Activated CD4-positive, CD25-positive, alpha-beta regulatory T cell treated with anti-CD3 and anti-CD28 coated beads, Interleukin-2, amount 50 U/mL, for 24 hours (primary cell): ENCODE measurements around the gene RNF167.

Source experiments
- ATAC-seq, 2 donors: fragments of 150-1000 bp; cut with Tn5 transposase; one replicate each; pipeline ENCODE4 v1.10.0; 2021; ENCODE audit warnings: mild to moderate bottlenecking in 1 of 2, moderate library complexity in 1 of 2

Gene RNF167

DNA sequence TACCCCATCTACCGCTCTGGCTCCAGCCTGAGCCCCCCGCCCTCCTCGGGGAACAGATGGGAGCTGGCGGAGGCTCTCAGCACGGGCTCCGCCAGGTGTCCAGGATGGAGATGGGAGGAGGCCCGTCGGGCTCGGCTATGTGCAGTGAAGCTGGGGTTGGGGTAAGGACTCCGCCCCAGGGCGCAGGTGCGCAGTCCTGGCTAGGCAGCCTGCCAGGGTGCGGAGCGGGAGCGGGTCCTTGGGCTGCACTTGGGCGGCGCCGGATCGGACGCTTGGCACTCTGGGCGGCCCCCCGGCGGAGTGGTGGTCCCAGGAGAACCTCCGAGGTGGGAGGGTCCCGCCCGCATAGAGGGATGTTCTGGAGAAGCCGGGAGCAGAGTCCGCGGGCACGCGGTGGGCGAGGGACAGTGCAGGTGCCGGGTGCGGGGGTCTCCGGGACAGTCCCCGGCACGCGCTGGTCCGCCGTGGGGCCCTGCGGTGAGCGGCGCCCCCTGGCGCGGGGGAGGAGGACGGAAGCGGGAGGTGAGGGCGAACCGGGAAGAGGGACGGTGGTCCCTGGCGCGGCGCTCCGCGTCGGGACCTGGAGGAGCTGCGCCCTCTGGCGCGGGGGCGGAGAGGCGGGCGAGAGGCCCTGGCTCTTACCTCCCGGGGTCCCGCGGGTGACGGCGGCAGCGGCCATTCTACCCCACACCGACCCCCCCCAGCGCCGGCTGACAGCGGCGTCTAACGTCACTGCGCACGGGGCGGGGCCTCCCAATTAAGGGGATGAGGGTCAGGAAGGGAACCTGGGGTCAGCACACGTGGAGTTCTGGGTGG is 47.1 kb downstream of the RNF167 start, which contains the start of gene CAMTA2:
CAMTA2 (minus strand) TSS at position 725 of the 816 bp plus-strand sequence. CDS start 1,453 bp downstream, outside the sequence.
- ATAC-seq, result peak; percentile 93 to 94

GRCh38 chr17:4987767-4988567 is 47.9 kb downstream of the RNF167 start:
- peak in 1 of 2 donors; percentile 8 for ATAC-seq

DNA sequence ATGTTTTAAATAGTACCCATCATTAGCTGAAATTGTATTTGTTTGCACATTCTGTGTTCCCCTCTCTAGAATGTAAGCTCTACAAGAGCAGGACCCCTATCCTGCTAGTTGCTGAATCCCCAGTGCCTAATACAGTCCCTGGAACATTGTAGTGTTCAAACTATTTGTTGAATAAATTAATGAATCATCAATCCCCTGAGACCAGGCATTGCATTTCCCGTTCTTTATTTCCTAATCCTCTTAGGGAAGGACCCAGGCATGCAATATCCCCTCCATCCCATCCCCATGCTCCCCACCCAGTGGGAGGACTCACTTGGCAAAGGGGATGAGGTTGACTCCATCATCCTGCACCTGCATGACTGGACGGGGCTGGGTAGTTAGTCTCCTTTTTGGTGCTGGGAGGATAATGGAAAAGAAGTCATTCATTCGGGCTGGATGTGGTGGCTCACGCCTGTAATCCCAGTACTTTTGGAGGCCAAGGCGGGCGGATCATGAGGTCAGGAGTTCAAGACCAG is 54.1 kb downstream of the RNF167 start:
- ATAC-seq, result no peak
